GM13976 (cell line): ENCODE data around the gene CUEDC2.

ENCODE experiments used
- DNase-seq: peaks from one replicate; pipeline ENCODE4 v3.0.0; 2012; ENCODE audit warnings: low spot score
- CTCF ChIP-seq: IDR thresholded peaks from 2 replicates; pipeline ENCODE4 v1.5.1; 2012; ENCODE audit warnings: borderline replicate concordance, mild to moderate bottlenecking; ENCODE audit not compliant: insufficient read depth; ENCODE audit errors: extremely low read depth, missing control alignments, control extremely low read depth
- in situ Hi-C: fragments of 300-500 bp; cut with MboI; formaldehyde crosslinking; loops from one replicate; pipeline ENCODE4 v1.12.0; 2022; ENCODE audit warnings: low sequenced_read_pairs, mixed read lengths, inconsistent platforms; ENCODE audit not compliant: unreplicated experiment

Gene CUEDC2

GRCh38 chr10:102420181-102420713, 12.1 kb downstream of the CUEDC2 start:
- no peak for DNase-seq
- in situ Hi-C loops: no loop called here
- no peak for TF ChIP-seq CTCF

- in situ Hi-C loops: no loop called here
Observed at GRCh38 chr10:102419269-102420180, 12.8 kb downstream of the CUEDC2 start.

GRCh38 chr10:102418622-102419268, 13.6 kb downstream of the CUEDC2 start, which contains the start of gene PSD:
PSD (minus strand) TSS chr10:102418785; CDS start chr10:102417038, 1,747 bp downstream.
- in situ Hi-C loops: no loop called here
- no peak for TF ChIP-seq CTCF
- no peak for DNase-seq

More at GRCh38 chr10:102419269-102420180, 12.8 kb downstream of the CUEDC2 start:
- DNase-seq: peak; percentile 85
- TF ChIP-seq CTCF: no peak

GRCh38 chr10:102416695-102417094, 15.7 kb downstream of the CUEDC2 start:
- in situ Hi-C loops: no loop called here
- no peak for DNase-seq
- no peak for TF ChIP-seq CTCF

GRCh38 chr10:102416283-102416682, 16.1 kb downstream of the CUEDC2 start:
- TF ChIP-seq CTCF: no peak
- in situ Hi-C loops: no loop called here

GRCh38 chr10:102414749-102415148, 17.6 kb downstream of the CUEDC2 start:
- no peak for DNase-seq
- TF ChIP-seq CTCF: no peak
- in situ Hi-C loops: no loop called here

More at GRCh38 chr10:102416283-102416682, 16.1 kb downstream of the CUEDC2 start:
- no peak for DNase-seq
